ENCODE measurements around the gene PGR.

PGR gene

GRCh38 chr11:101129203-101129943 lies at the start of gene PGR:
TSS of gene PGR (minus strand) at chr11:101129813. CDS start at chr11:101129070, 743 bp downstream.
- no peak for FAIRE-seq
- no peak for DNase-seq (ENCODE audit: insufficient read length, low spot score)
- no peak for TF ChIP-seq POLR2A (IDR thresholded peaks at IDR 0.05; ENCODE audit: low read depth, low read length)

GRCh38 chr11:101176381-101176780 lies 46.8 kb upstream of the PGR start:
- no peak for FAIRE-seq
- TF ChIP-seq POLR2A (IDR thresholded peaks at IDR 0.05; ENCODE audit: low read depth, low read length): no peak
- no peak for DNase-seq (ENCODE audit: insufficient read length, low spot score)

DNA sequence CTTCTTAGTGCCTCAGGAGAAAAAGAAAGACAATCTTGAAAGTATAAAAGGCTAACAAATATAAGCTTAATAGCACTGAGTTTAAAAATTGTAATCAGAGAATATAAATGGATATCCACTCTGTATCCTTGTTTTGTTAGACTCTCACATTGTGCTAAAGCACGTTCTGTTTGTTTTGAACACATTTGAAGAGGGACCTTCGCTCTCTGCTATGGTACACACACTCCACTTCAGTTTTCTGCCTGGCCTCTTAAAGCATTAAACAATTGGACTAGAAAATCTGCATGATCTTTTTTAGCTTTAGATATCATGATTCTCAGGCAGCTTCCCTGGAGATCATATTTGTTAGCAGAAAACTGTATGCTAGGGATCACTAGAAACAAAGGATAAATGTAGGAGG lies 40.3 kb upstream of the PGR start:
- DNase-seq (ENCODE audit: insufficient read length, low spot score): no peak
- TF ChIP-seq POLR2A (IDR thresholded peaks at IDR 0.05; ENCODE audit: low read depth, low read length): no peak
- no peak for FAIRE-seq

DNA sequence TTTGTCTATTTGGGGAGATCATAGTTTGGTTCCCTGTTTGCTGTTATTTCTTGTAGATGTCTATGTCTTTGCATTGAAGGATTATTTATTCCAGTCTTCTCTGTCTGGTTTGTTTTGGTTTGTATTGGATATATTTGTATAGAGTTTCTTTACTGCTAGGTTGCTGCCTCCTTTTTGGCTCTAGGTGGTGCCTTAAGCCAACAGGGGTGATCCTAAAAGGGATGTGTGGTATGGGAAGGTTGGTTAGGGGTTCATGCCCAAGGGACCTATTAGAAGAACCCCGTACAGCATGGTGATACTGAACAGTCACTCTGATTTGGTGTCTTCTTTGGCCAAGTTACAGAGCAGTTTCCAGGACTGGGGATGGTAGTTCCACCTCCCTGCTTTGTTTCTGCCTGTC lies 36.4 kb upstream of the PGR start:
- TF ChIP-seq POLR2A (IDR thresholded peaks at IDR 0.05; ENCODE audit: low read depth, low read length): no peak

GRCh38 chr11:101158119-101158518 lies 28.5 kb upstream of the PGR start:
- no peak for FAIRE-seq
- no peak for TF ChIP-seq POLR2A (IDR thresholded peaks at IDR 0.05; ENCODE audit: low read depth, low read length)
- DNase-seq (ENCODE audit: insufficient read length, low spot score): no peak

More for the DNA sequence above, 36.4 kb upstream of the PGR start:
- DNase-seq (ENCODE audit: insufficient read length, low spot score) (no peak), FAIRE-seq (no peak)

DNA sequence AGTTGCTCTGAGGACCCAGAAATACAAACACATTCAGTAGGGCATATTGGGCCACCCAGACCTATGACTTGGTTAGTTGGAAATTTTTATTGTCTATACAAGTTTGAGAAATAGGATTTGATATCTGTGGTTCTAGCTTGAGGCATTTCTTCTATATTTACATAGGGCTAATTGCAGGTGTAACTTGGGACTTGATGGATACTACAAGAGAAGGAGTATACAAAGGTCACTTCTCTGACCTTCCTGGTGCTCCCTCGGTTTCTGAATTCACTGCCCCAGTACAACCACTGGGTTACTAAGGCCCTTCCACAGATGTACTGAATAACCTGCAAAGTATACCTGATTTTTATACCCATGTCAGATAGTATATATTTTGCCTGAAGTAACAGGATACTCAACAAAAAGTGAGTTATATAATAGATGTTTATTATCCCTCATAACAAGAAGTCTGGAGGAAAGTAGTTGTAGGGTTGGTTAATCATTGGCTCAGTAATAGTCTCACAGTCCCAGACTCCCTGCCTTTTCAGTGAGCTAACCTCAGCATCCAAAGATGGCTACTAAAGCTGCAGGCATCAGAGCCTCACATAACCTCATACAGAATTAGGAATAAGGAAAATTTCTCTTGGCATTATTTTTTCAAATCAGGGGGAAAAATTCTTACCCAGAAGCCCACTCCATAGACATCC lies 8.8 kb upstream of the PGR start:
- TF ChIP-seq POLR2A (IDR thresholded peaks at IDR 0.05; ENCODE audit: low read depth, low read length): no peak
- FAIRE-seq (no peak), DNase-seq (ENCODE audit: insufficient read length, low spot score) (no peak)

- FAIRE-seq (no peak), DNase-seq (ENCODE audit: insufficient read length, low spot score) (no peak)
- no peak for TF ChIP-seq POLR2A (IDR thresholded peaks at IDR 0.05; ENCODE audit: low read depth, low read length)
Measured at GRCh38 chr11:101133190-101133589, 3.6 kb upstream of the PGR start.

GRCh38 chr11:101128571-101129202 lies 926 bp downstream of the PGR start:
- no peak for FAIRE-seq
- no peak for TF ChIP-seq POLR2A (IDR thresholded peaks at IDR 0.05; ENCODE audit: low read depth, low read length)
- no peak for DNase-seq (ENCODE audit: insufficient read length, low spot score)

- DNase-seq (ENCODE audit: insufficient read length, low spot score) (no peak), FAIRE-seq (no peak)
- TF ChIP-seq POLR2A (IDR thresholded peaks at IDR 0.05; ENCODE audit: low read depth, low read length): no peak
Measured at GRCh38 chr11:101127699-101128570, 1.7 kb downstream of the PGR start.

- DNase-seq (ENCODE audit: insufficient read length, low spot score) (no peak), FAIRE-seq (no peak)
- no peak for TF ChIP-seq POLR2A (IDR thresholded peaks at IDR 0.05; ENCODE audit: low read depth, low read length)
Measured at GRCh38 chr11:101127197-101127698, 2.4 kb downstream of the PGR start.

DNA sequence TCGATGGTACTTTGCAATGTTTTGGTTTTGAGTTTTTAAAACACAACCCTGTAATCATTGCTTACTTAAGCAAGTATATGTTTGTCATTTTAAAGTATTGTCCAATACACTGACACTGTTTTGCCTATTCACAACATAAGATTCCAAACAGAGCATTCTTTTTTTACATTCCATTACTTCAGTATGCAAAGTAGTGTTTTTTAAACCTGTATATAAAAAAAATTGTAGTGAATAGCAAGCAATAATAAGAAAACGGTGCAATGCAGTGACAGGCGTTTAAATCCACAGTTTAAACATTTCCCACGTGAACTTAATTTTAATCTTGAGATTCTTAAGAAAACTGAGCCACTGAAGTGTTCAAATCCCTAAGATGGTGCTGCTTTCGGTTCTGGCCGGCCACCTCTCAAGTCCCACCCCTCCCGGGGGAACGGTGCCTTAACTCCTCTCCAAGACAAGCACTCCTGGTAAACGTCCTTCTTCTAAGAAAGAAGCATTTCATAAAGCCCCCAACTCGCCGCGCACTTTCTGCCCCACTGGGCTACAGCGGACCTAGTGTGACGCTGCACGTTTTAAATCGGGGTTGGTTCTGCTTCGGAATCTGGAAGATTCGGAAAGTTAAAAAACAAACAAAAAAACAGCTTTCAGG lies 2.9 kb downstream of the PGR start:
- FAIRE-seq (no peak), DNase-seq (ENCODE audit: insufficient read length, low spot score) (no peak)
- no peak for TF ChIP-seq POLR2A (IDR thresholded peaks at IDR 0.05; ENCODE audit: low read depth, low read length)

DNA sequence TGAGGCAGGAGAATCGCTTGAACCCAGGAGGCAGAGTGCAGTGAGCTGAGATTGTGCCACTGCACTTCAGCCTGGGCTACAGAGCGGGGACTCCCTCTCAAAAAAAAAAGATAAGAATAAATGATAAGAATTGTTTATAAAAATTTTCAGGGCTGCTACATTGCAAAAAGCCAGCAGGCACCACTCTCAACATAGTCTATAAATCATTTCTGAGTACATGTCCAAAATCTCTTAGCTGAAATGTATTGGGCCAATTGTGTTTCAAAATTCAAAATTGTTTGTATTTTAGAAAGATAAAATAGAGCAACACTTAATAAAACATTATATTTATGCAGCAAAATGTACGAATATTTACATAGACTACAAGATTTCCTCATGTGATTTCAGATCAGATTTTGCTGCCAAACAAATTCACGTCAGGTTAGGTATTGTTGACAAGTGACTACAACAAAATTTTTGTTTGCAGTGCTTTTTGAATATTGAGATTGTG lies 13.9 kb downstream of the PGR start:
- FAIRE-seq (no peak), DNase-seq (ENCODE audit: insufficient read length, low spot score) (no peak)

GRCh38 chr11:101113540-101113939 lies 16.1 kb downstream of the PGR start:
- no peak for FAIRE-seq
- no peak for DNase-seq (ENCODE audit: insufficient read length, low spot score)
- TF ChIP-seq POLR2A (IDR thresholded peaks at IDR 0.05; ENCODE audit: low read depth, low read length): no peak

More for the DNA sequence above, 13.9 kb downstream of the PGR start:
- no peak for TF ChIP-seq POLR2A (IDR thresholded peaks at IDR 0.05; ENCODE audit: low read depth, low read length)

Measured in H54 (cell line).